Caco-2 (cell line): Measurements from ENCODE around the gene TBP. TPM values are rescaled to one million over a fixed set of nuclear protein-coding genes. Genes with fewer than 3 reads are reported as not detected.

ENCODE experiments used
- BruUV-seq: library from RNA; stranded (reverse); fragments of 400-500 nt; replicated peaks from 2 replicates; lab custom pipeline; 2021; lab: Mats Ljungman, UMichigan
- CTCF ChIA-PET: fragments of 300-600 bp; sonication (Branson Sonifier 250); formaldehyde crosslinking; loops from one replicate; lab custom pipeline; 2022; ENCODE audit warnings: antibody characterized with exemption; lab: Charles Lee
- POLR2A ChIA-PET: fragments of 300-600 bp; sonication (Branson Sonifier 250); formaldehyde crosslinking; loops from one replicate; lab custom pipeline; 2022; ENCODE audit warnings: antibody characterized with exemption; lab: Charles Lee
- DNase-seq, 2 experiments: peaks; one replicate each; pipeline versions ENCODE4 v3.0.0 to v3.0.0-alpha.2; 2020 to 2022
- H3K27me3 ChIP-seq: replicated peaks from 2 replicates; pipeline ENCODE4 v1.6.0; 2011; ENCODE audit warnings: low read length; ENCODE audit not compliant: control insufficient read depth, insufficient read depth
- H3K36me3 ChIP-seq: 2 replicates; pipeline ENCODE4 v1.5.1; 2011; ENCODE audit warnings: low read length; ENCODE audit not compliant: control insufficient read depth, insufficient read depth
- H3K4me1 ChIP-seq: fragments of 250-450 bp; sonication (Bioruptor Pico); 2 replicates; pipeline ENCODE4 v1.5.1; 2020; ENCODE audit warnings: mild to moderate bottlenecking
- H3K4me3 ChIP-seq: 2 replicates; pipeline ENCODE4 v1.5.1; 2011; ENCODE audit warnings: low read depth, mild to moderate bottlenecking, control low read depth, low read length
- H3K9me3 ChIP-seq: fragments of 250-450 bp; sonication (Bioruptor Pico); 2 replicates; pipeline ENCODE4 v1.5.1; 2020; ENCODE audit warnings: mild to moderate bottlenecking, moderate library complexity
- H3K27ac Mint-ChIP-seq: one replicate; pipeline ENCODE4 v1.8.0; 2022; ENCODE audit warnings: mixed read lengths; ENCODE audit not compliant: unreplicated experiment
- H3K27me3 Mint-ChIP-seq: one replicate; pipeline ENCODE4 v1.8.0; 2022; ENCODE audit warnings: mixed read lengths; ENCODE audit not compliant: insufficient read depth, unreplicated experiment
- H3K36me3 Mint-ChIP-seq: one replicate; pipeline ENCODE4 v1.8.0; 2022; ENCODE audit warnings: mild to moderate bottlenecking, mixed read lengths; ENCODE audit not compliant: insufficient read depth, unreplicated experiment
- H3K4me1 Mint-ChIP-seq: one replicate; pipeline ENCODE4 v1.8.0; 2022; ENCODE audit warnings: low read depth, mixed read lengths; ENCODE audit not compliant: unreplicated experiment
- H3K4me3 Mint-ChIP-seq: one replicate; pipeline ENCODE4 v1.8.0; 2022; ENCODE audit warnings: mild to moderate bottlenecking, moderate library complexity, mixed read lengths; ENCODE audit not compliant: unreplicated experiment
- H3K9me3 Mint-ChIP-seq: one replicate; pipeline ENCODE4 v1.8.0; 2022; ENCODE audit warnings: mixed read lengths; ENCODE audit not compliant: unreplicated experiment
- intact Hi-C: fragments of 100-400 bp; cut with micrococcal nuclease; formaldehyde crosslinking; loops from one replicate; pipeline ENCODE4 v1.10.0; 2022; ENCODE audit not compliant: unreplicated experiment
- total RNA-seq: library from RNA; stranded (reverse); gene quantifications from 2 replicates; pipeline ENCODE4 v1.2.3, GENCODE V29; 2022
- TF ChIP-seq, protein P1 (sequence below), 2 experiments: fragments of 200-600 bp in 1 of 2; IDR thresholded peaks; 1 replicate in 1 of 2; 2 replicates in 1 of 2; pipeline versions ENCODE4 v1.5.1 to v1.8.0; 2011 to 2022; ENCODE audit warnings: antibody characterized with exemption in 1 of 2, control low read depth in 1 of 2, inconsistent platforms in 1 of 2, low read depth in 1 of 2, low read length in 1 of 2, mild to moderate bottlenecking in 1 of 2, moderate library complexity in 1 of 2; ENCODE audit not compliant: insufficient read depth in 1 of 2, severe bottlenecking in 1 of 2, unreplicated experiment in 1 of 2

TBP gene
- total RNA-seq, 1 experiment from 2014 or later = 20.8 TPM

DNA sequence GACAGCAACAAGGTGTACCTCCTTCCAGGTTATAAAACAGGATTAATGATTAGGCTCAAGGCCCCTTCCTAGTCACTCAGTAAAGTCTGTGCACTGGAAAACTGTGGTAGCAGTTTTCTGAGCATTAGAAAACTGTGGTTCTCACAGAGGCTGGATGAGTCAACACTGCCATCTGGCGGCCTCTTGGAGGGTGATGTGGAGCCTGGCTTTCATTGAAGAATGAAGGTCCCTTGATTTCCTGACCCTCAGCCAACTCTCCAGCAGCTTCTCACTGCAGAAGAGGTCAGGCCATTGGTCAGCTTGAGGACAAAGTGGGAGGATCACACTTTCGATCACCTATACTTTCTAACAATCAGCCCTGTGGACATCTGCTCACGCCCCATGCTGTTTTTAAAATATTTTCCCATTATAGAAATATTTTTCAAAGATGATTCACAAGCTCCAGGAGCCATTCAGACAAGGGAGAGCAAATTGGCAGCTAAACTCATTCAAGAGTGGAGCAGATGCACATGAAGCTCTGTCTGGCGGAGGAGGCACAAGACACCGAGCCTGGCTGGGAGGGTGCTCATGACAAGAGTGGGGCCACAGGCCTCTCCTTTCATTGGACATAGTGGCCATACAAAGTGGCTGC lies 24.2 kb upstream of the TBP start:
- no peaks in the 10 kb centered on the region for H3K27me3 ChIP-seq
- peaks cover 3% of the 10 kb centered on the region; the same call in 1 of the 2 replicates for H3K36me3 ChIP-seq
- Mint-ChIP-seq H3K36me3 (peaks cover 21% of the 10 kb centered on the region), H3K27ac (no peak overlapping the region), H3K4me1 (peaks cover under 1% of the 10 kb centered on the region), H3K27me3 (no peaks in the 10 kb centered on the region), H3K9me3 (no peaks in the 10 kb centered on the region), H3K4me3 (no peak overlapping the region)
- CTCF ChIA-PET = interaction anchor here (0.8 to 1.1 kb wide), 2 partner anchors 13 to 720 kb away, joined by 3 to 4 read pairs; no protein-coding TSS in a partner anchor
- no peak overlapping the region for H3K4me3 ChIP-seq
- no TSS peak for BruUV-seq
- no peaks in the 10 kb centered on the region; the same call in 1 of the 2 replicates for H3K9me3 ChIP-seq
- DNase-seq = peak; percentile 69 to 74
- POLR2A ChIA-PET = no interaction called here
- H3K4me1 ChIP-seq = peaks cover 13% of the 10 kb centered on the region
- TF ChIP-seq, protein P1, sequence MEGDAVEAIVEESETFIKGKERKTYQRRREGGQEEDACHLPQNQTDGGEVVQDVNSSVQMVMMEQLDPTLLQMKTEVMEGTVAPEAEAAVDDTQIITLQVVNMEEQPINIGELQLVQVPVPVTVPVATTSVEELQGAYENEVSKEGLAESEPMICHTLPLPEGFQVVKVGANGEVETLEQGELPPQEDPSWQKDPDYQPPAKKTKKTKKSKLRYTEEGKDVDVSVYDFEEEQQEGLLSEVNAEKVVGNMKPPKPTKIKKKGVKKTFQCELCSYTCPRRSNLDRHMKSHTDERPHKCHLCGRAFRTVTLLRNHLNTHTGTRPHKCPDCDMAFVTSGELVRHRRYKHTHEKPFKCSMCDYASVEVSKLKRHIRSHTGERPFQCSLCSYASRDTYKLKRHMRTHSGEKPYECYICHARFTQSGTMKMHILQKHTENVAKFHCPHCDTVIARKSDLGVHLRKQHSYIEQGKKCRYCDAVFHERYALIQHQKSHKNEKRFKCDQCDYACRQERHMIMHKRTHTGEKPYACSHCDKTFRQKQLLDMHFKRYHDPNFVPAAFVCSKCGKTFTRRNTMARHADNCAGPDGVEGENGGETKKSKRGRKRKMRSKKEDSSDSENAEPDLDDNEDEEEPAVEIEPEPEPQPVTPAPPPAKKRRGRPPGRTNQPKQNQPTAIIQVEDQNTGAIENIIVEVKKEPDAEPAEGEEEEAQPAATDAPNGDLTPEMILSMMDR (IDR thresholded peaks at IDR 0.05; ENCODE audit: insufficient read depth in 1 of 2, low read depth in 1 of 2, low read length in 1 of 2, severe bottlenecking in 1 of 2, unreplicated experiment in 1 of 2) = peak; percentile 77 to 91
- intact Hi-C loops = loop anchor here (1.0 to 5.0 kb wide), 4 partner anchors 699 to 1635 kb away; no protein-coding TSS in a partner anchor

DNA sequence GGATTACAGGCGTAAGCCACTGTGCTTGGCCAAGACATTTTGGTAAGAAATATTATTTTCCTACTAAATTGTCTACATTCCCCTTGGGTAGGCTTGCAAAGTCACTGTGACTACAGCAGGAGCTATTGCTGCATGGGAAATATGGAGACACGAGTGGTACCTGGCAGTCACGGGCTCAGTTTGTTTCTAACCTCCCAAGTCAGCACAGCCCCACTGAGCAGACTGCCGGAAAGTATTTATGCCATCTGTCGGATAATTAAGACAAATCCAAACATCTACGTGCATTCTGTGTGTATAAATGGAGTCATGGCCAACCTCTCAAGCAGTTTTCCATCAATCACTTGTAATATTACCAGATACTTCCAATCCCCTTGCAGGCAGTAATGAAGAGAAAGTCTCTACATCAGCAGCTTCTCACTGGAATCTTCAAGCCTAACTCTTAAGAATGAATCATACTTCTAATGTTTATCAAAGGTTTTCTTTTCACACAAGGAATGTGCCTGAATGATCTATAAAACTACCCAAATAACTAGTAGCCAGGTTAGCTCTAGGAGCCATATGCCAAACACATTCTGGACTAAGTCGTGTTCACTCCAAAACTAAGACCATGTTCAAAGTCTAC lies 21.2 kb upstream of the TBP start:
- POLR2A ChIA-PET = no interaction called here
- CTCF ChIA-PET = no interaction called here

GRCh38 chr6:170533792-170534191 lies 20.4 kb upstream of the TBP start:
- TF ChIP-seq, protein P1 (IDR thresholded peaks at IDR 0.05; ENCODE audit: insufficient read depth in 1 of 2, low read depth in 1 of 2, low read length in 1 of 2, severe bottlenecking in 1 of 2, unreplicated experiment in 1 of 2) = no peak
- Mint-ChIP-seq H3K27ac (no peak overlapping the region), H3K4me1 (peaks cover 11% of the 10 kb centered on the region), H3K36me3 (peaks cover 55% of the 10 kb centered on the region), H3K27me3 (no peaks in the 10 kb centered on the region), H3K4me3 (no peak overlapping the region), H3K9me3 (no peaks in the 10 kb centered on the region)
- Histone ChIP-seq H3K4me1 (peaks cover 20% of the 10 kb centered on the region), H3K27me3 (no peaks in the 10 kb centered on the region), H3K36me3 (peaks cover 4% of the 10 kb centered on the region), H3K9me3 (no peaks in the 10 kb centered on the region), H3K4me3 (no peak overlapping the region)
- intact Hi-C loops = loop anchor here (5.0 kb wide), 1 partner anchor 1576 kb away; no protein-coding TSS in a partner anchor
- DNase-seq = no peak
- BruUV-seq = no TSS peak
- ChIA-PET POLR2A (no interaction called here), CTCF (no interaction called here)

More for the DNA sequence above, 21.2 kb upstream of the TBP start:
- DNase-seq = no peak
- Mint-ChIP-seq H3K4me3 (no peak overlapping the region), H3K27ac (no peak overlapping the region), H3K27me3 (no peaks in the 10 kb centered on the region), H3K9me3 (no peaks in the 10 kb centered on the region), H3K36me3 (peaks cover 49% of the 10 kb centered on the region), H3K4me1 (peaks cover 11% of the 10 kb centered on the region)
- Histone ChIP-seq H3K4me1 (peaks cover 20% of the 10 kb centered on the region), H3K9me3 (no peaks in the 10 kb centered on the region), H3K36me3 (peaks cover 4% of the 10 kb centered on the region), H3K27me3 (no peaks in the 10 kb centered on the region), H3K4me3 (no peak overlapping the region)
- BruUV-seq = no TSS peak
- TF ChIP-seq, protein P1 (IDR thresholded peaks at IDR 0.05; ENCODE audit: insufficient read depth in 1 of 2, low read depth in 1 of 2, low read length in 1 of 2, severe bottlenecking in 1 of 2, unreplicated experiment in 1 of 2) = no peak
- intact Hi-C loops = loop anchor here (5.0 kb wide), 1 partner anchor 1576 kb away; no protein-coding TSS in a partner anchor
